T-cell (primary cell): ENCODE data around the gene FXYD3. TPM values are rescaled to one million over a fixed set of nuclear protein-coding genes. Genes with fewer than 3 reads are reported as not detected.
"Not testable (repeated sequence)": the region's sequence is repeated elsewhere in the genome, so short reads cannot be mapped to it uniquely, and the experiment has no call there.

Experiments
- ATAC-seq, 4 experiments: fragments of 200-7000 bp in 3 of 4; fragments of 150-1000 bp in 1 of 4; cut with Tn5 transposase; replicated peaks in 1 of 4; 1 replicate in 3 of 4; 2 replicates in 1 of 4; pipeline ENCODE4 v1.10.0; 2021; ENCODE audit warnings: moderate library complexity in 3 of 4, mild to moderate bottlenecking in 2 of 4, moderate number of reproducible peaks in 1 of 4
- CTCF ChIA-PET, 2 donors: fragments of 300-600 bp; sonication (Branson Sonifier 250); formaldehyde crosslinking; loops; one replicate each; lab custom pipeline; 2022; ENCODE audit warnings: antibody characterized with exemption in 2 of 2; lab: Charles Lee
- POLR2A ChIA-PET, 2 donors: fragments of 300-600 bp; sonication (Branson Sonifier 250); formaldehyde crosslinking; loops; one replicate each; lab custom pipeline; 2022; ENCODE audit warnings: antibody characterized with exemption in 2 of 2; lab: Charles Lee
- DNase-seq, 35 experiments: peaks; one replicate each; pipeline versions ENCODE4 v3.0.0 to v3.0.0-alpha.2; 2013 to 2023
- H3K27ac ChIP-seq: one replicate; pipeline ENCODE4 v1.5.1; 2013; ENCODE audit warnings: low read length
- H3K27me3 ChIP-seq, 2 experiments: replicated peaks in 1 of 2; 1 replicate in 1 of 2; 2 replicates in 1 of 2; pipeline versions ENCODE4 v1.6.1 to v1.7.0; 2013; ENCODE audit warnings: low read length in 1 of 2, mixed read lengths in 1 of 2; ENCODE audit not compliant: control insufficient read depth in 2 of 2, insufficient read depth in 2 of 2; ENCODE audit errors: extremely low read depth in 1 of 2
- H3K36me3 ChIP-seq, 2 donors: 1 replicate in 1 of 2; 2 replicates in 1 of 2; pipeline versions ENCODE4 v1.6.1 to v1.7.0; 2013; ENCODE audit warnings: low read length in 1 of 2; ENCODE audit not compliant: control insufficient read depth in 2 of 2, insufficient read depth in 1 of 2; ENCODE audit errors: extremely low read depth in 1 of 2
- H3K4me1 ChIP-seq, 2 experiments: 1 replicate in 1 of 2; 2 replicates in 1 of 2; pipeline versions ENCODE4 v1.6.1 to v1.7.0; 2013; ENCODE audit warnings: low read length in 2 of 2, mixed read lengths in 1 of 2; ENCODE audit not compliant: insufficient read depth in 2 of 2, control insufficient read depth in 1 of 2; ENCODE audit errors: extremely low read depth in 1 of 2
- H3K4me3 ChIP-seq, 2 donors: 1 replicate in 1 of 2; 2 replicates in 1 of 2; pipeline versions ENCODE4 v1.5.1 to v1.7.0; 2013; ENCODE audit warnings: mild to moderate bottlenecking in 2 of 2, low read length in 1 of 2, moderate library complexity in 1 of 2; ENCODE audit not compliant: control insufficient read depth in 1 of 2; ENCODE audit errors: extremely low read depth in 1 of 2
- H3K9me3 ChIP-seq: 2 replicates; pipeline ENCODE4 v1.7.0; 2013
- H3K27ac Mint-ChIP-seq, 2 donors: one replicate each; pipeline ENCODE4 v1.8.0; 2020 to 2021; ENCODE audit warnings: mild to moderate bottlenecking in 2 of 2, mixed read lengths in 2 of 2
- H3K27me3 Mint-ChIP-seq, 2 donors: one replicate each; pipeline ENCODE4 v1.8.0; 2021 to 2022; ENCODE audit warnings: mixed read lengths in 2 of 2
- H3K36me3 Mint-ChIP-seq: one replicate; pipeline ENCODE4 v1.8.0; 2021; ENCODE audit warnings: mixed read lengths
- H3K4me1 Mint-ChIP-seq, 3 donors: one replicate each; pipeline ENCODE4 v1.8.0; 2020 to 2022; ENCODE audit warnings: mixed read lengths in 3 of 3, mild to moderate bottlenecking in 1 of 3
- H3K4me3 Mint-ChIP-seq, 3 donors: one replicate each; pipeline ENCODE4 v1.8.0; 2020 to 2022; ENCODE audit warnings: mild to moderate bottlenecking in 3 of 3, mixed read lengths in 3 of 3, moderate library complexity in 3 of 3
- H3K9me3 Mint-ChIP-seq, 3 donors: one replicate each; pipeline ENCODE4 v1.8.0; 2020 to 2022; ENCODE audit warnings: mixed read lengths in 3 of 3
- WGBS: methylation state at CpG from one replicate; pipeline ENCODE4 v1.1.5; 2013; ENCODE audit warnings: missing lambda C conversion rate; ENCODE audit not compliant: insufficient coverage; 5-methylcytosine and 5-hydroxymethylcytosine counted together
- total RNA-seq, 35 experiments: library from RNA in 6 of 35; stranded (reverse) in 6 of 35; fragments of 120-200 nt in 1 of 35; gene quantifications; one replicate each; pipeline versions ENCODE4 v1.2.1 to v1.2.4 and lab custom pipeline; 2013 to 2026

Gene FXYD3
- total RNA-seq, 5 donors from 2014 or later (not counting 1 experiment from before 2014, with no cell fraction given), result 0.79 to 1.1 TPM; not detected in 3

- CTCF ChIA-PET, result interaction anchor here in 1 of 2 donors (1.7 kb wide), 1 partner anchor 16 kb away, joined by 18 read pairs; no protein-coding TSS in a partner anchor
- H3K27ac ChIP-seq, result no peak overlapping the region
- Mint-ChIP-seq H3K36me3 (no peaks in the 10 kb centered on the region), H3K27ac (no peak overlapping the region), H3K4me3 (peak overlapping the region in 1 of 3 donors; percentile 87), H3K9me3 (no peaks in the 10 kb centered on the region), H3K4me1 (peaks cover 14 to 18% (median 14%) of the 10 kb centered on the region in 3 donors), H3K27me3 (no peaks in the 10 kb centered on the region)
- H3K27me3 ChIP-seq, result peaks cover 0 to 5% of the 10 kb centered on the region in 2 experiments
- POLR2A ChIA-PET, result no interaction called here
- no peak overlapping the region for H3K4me3 ChIP-seq
- ATAC-seq, result no peak
- no peak for DNase-seq
- 91% methylated on average over 15 of the region's 19 CpGs for whole genome bisulfite sequencing
- H3K4me1 ChIP-seq, result peaks cover 0 to 12% of the 10 kb centered on the region in 2 experiments
- no peaks in the 10 kb centered on the region for H3K36me3 ChIP-seq
- H3K9me3 ChIP-seq, result no peaks in the 10 kb centered on the region
These were observed 9.7 kb downstream of the FXYD3 start for GRCh38 chr19:35125270-35125717.

GRCh38 chr19:35125749-35126623, 10.4 kb downstream of the FXYD3 start:
- Mint-ChIP-seq H3K36me3 (no peaks in the 10 kb centered on the region), H3K27me3 (no peaks in the 10 kb centered on the region), H3K9me3 (no peaks in the 10 kb centered on the region), H3K4me3 (no peak overlapping the region), H3K27ac (no peak overlapping the region), H3K4me1 (peaks cover 14 to 18% (median 14%) of the 10 kb centered on the region in 3 donors)
- Histone ChIP-seq H3K4me3 (no peak overlapping the region), H3K27ac (no peak overlapping the region), H3K36me3 (no peaks in the 10 kb centered on the region), H3K4me1 (peaks cover 0 to 12% of the 10 kb centered on the region in 2 experiments), H3K27me3 (peaks cover 0 to 5% of the 10 kb centered on the region in 2 experiments), H3K9me3 (no peaks in the 10 kb centered on the region)
- POLR2A ChIA-PET, result no interaction called here
- DNase-seq, result no peak
- CTCF ChIA-PET, result no interaction called here
- WGBS, result 91% methylated on average over 34 of the region's 35 CpGs
- ATAC-seq, result no peak

GRCh38 chr19:35126624-35126959, 11.0 kb downstream of the FXYD3 start:
- H3K27me3 Mint-ChIP-seq, result no peaks in the 10 kb centered on the region
- H3K4me1 ChIP-seq, result peaks cover 0 to 12% of the 10 kb centered on the region in 2 experiments
- H3K36me3 Mint-ChIP-seq, result no peaks in the 10 kb centered on the region
- H3K4me3 Mint-ChIP-seq, result no peak overlapping the region
- 92% methylated on average over 19 of the region's 20 CpGs for WGBS
- DNase-seq (no peak), ATAC-seq (no peak)
- no peak overlapping the region for H3K27ac ChIP-seq
- ChIA-PET CTCF (no interaction called here), POLR2A (no interaction called here)
- H3K27ac Mint-ChIP-seq, result no peak overlapping the region
- H3K4me1 Mint-ChIP-seq, result peaks cover 14 to 18% (median 14%) of the 10 kb centered on the region in 3 donors
- H3K36me3 ChIP-seq, result no peaks in the 10 kb centered on the region
- no peaks in the 10 kb centered on the region for H3K9me3 Mint-ChIP-seq
- peaks cover 0 to 5% of the 10 kb centered on the region in 2 experiments for H3K27me3 ChIP-seq
- no peaks in the 10 kb centered on the region for H3K9me3 ChIP-seq
- H3K4me3 ChIP-seq, result no peak overlapping the region

GRCh38 chr19:35127871-35128270, 12.2 kb downstream of the FXYD3 start:
- no peak overlapping the region for H3K27ac Mint-ChIP-seq
- no peaks in the 10 kb centered on the region for H3K27me3 Mint-ChIP-seq
- H3K36me3 Mint-ChIP-seq, result no peaks in the 10 kb centered on the region
- peaks cover 14 to 18% (median 14%) of the 10 kb centered on the region in 3 donors for H3K4me1 Mint-ChIP-seq
- WGBS, result no CpG with 5 or more reads among the region's 7 CpGs
- H3K4me3 Mint-ChIP-seq, result no peak overlapping the region
- POLR2A ChIA-PET, result no interaction called here
- DNase-seq (no peak), ATAC-seq (no peak)
- Histone ChIP-seq H3K27me3 (peaks cover 0 to 4% of the 10 kb centered on the region in 2 experiments), H3K4me3 (no peak overlapping the region), H3K36me3 (no peaks in the 10 kb centered on the region), H3K4me1 (peaks cover 0 to 12% of the 10 kb centered on the region in 2 experiments), H3K9me3 (no peaks in the 10 kb centered on the region), H3K27ac (no peak overlapping the region)
- CTCF ChIA-PET, result interaction anchor here in 1 of 2 donors (0.6 kb wide), 2 partner anchors 13 to 15 kb away, joined by 3 to 4 read pairs; partner anchors contain the start of gene FXYD7
- H3K9me3 Mint-ChIP-seq, result peaks cover 0 to 8% (median 0%) of the 10 kb centered on the region in 3 donors

GRCh38 chr19:35128398-35129057, 12.9 kb downstream of the FXYD3 start:
- Histone ChIP-seq H3K27me3 (no peaks in the 10 kb centered on the region), H3K27ac (no peak overlapping the region), H3K4me1 (peaks cover 0 to 12% of the 10 kb centered on the region in 2 experiments), H3K9me3 (no peaks in the 10 kb centered on the region), H3K36me3 (no peaks in the 10 kb centered on the region), H3K4me3 (no peak overlapping the region)
- H3K9me3 Mint-ChIP-seq, result peaks cover 0 to 12% (median 0%) of the 10 kb centered on the region in 3 donors
- H3K27ac Mint-ChIP-seq, result no peak overlapping the region
- POLR2A ChIA-PET, result no interaction called here
- DNase-seq, result no peak
- no peak for ATAC-seq
- H3K4me3 Mint-ChIP-seq, result no peak overlapping the region
- no peaks in the 10 kb centered on the region for H3K27me3 Mint-ChIP-seq
- H3K4me1 Mint-ChIP-seq, result peaks cover 14 to 18% (median 14%) of the 10 kb centered on the region in 3 donors
- 79% methylated on average over 6 of the region's 9 CpGs for WGBS
- H3K36me3 Mint-ChIP-seq, result no peaks in the 10 kb centered on the region
- CTCF ChIA-PET, result no interaction called here

GRCh38 chr19:35129724-35130274, 14.2 kb downstream of the FXYD3 start:
- H3K9me3 ChIP-seq, ATAC-seq, CTCF ChIA-PET, H3K4me3 ChIP-seq, H3K27me3 Mint-ChIP-seq, H3K36me3 Mint-ChIP-seq, H3K36me3 ChIP-seq, H3K27ac Mint-ChIP-seq, H3K27me3 ChIP-seq, H3K4me1 ChIP-seq, H3K4me1 Mint-ChIP-seq, H3K27ac ChIP-seq, DNase-seq, H3K4me3 Mint-ChIP-seq: not testable (repeated sequence)
- H3K9me3 Mint-ChIP-seq, result peaks cover 0 to 12% (median 0%) of the 10 kb centered on the region in 3 donors
- WGBS, result 51% methylated on average over 2 of the region's 14 CpGs
- POLR2A ChIA-PET, result interaction anchor here in 1 of 2 donors (0.6 kb wide), 1 partner anchor 122 kb away, joined by 3 read pairs; no protein-coding TSS in a partner anchor
